D341Med (cell line): ENCODE data around the gene MRPL40.

Experiments
- DNase-seq: peaks from one replicate; pipeline ENCODE4 v3.0.0; 2012; ENCODE audit warnings: low spot score

Gene MRPL40

DNA sequence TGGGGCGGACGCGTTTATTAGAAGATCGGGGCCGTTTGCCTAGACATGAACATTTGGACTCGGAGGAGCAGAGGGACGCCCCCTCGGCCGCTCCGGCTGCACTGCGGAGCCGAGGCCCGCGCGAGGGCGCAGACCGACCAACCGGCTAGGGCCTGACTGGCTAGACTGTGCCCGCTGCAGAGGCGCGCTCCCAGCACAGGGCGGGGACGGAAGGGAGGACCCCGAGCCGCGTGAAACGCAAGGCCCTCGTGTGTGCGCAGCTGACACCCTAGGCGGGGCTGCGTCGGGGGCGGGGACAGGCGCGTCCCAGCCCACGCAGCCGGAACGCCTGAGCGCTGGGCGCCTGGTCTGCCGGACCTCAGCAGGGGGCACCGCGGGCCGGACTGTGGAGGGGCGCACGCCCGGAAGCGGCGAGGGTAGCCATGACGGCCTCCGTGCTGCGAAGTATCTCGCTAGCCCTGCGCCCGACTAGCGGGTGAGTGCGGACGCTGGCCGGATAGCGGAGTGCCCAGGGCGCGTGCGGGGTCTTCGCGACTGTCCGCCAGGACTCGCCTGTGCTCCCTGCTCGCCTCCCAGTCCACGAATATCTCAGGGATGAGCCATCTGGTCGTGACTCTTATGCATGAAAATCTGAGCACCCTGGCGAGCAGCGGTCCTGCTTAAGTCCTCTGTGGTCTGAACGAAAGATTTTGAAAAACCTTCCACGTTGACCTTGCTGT is at the start of gene MRPL40:
Gene MRPL40 (plus strand): TSS at position 413 of the 719 bp plus-strand sequence. CDS start 10 bp downstream, at position 423.
- DNase-seq: peak; percentile 96

DNA sequence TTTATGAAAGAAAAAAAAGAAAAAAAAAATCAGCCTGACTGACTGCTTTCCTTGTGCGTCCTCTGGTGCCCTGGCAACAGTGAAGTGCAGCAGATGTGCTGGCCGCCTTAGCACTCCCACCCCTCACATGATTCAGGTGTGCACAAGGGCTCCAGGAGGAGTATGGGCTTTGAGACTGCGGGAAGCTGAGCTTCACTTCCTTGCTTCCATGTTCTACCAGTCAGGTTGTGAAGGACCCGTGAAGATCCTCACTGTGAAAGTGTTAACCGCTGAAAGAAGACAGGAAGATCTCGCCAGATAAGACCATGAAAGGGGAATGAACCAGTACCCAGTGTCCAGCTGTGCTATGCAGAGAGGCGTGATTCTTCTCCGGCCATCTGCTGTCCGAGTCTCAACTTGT is 49.1 kb upstream of the MRPL40 start:
- DNase-seq: peak; percentile 6

DNA sequence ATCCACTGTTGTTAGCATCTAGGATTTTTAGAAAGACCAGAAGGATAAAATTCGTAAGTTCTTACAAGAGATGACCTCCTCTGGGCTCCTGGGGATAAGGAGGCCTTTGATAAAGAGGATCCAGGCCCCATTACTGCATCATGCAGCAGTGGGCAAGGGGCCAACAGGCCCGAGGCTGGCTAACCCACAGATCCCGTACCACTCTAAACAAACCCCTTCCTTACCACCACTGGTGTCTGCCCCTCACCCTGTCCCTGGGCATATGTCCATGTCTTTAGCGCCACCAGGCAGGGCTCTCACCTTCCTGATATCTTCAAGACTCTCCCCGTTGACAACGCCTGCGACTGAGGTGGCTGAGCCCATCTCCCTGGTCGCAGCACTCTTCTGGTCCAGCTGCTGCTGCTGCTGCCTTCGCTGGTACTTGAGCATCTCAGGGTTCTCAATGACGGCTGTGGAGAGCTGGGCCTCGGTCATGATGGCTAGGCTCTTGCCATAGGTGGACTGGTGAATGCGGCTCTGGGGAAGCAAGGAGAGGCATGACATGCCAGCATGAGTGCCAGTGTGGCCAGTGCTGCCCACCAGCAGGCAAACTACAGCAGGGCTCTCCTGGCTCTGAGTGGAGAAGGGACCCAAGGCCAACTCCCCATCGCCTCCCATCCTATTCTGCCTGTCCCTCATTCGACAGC is 47.0 kb upstream of the MRPL40 start:
- DNase-seq: no peak

DNA sequence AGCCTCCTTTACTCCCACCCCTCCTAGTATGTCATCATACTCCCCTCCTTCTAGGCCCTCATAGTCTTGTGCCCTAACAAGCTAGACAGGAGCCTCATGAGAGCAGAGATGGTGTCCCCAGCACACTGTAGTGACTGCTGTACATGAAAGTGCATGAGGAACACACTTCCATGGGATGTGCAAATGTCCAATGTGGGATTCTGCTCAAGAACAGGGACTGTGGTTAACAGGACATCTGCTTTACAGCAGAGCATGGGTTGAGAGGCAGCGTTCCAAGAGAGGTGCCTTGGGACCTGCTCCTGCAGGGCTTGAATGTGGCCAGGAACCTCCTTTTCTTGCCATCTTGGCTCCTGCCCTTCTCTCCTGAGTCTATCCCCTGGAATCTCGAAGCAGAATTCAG is 46.1 kb upstream of the MRPL40 start:
- no peak for DNase-seq

DNA sequence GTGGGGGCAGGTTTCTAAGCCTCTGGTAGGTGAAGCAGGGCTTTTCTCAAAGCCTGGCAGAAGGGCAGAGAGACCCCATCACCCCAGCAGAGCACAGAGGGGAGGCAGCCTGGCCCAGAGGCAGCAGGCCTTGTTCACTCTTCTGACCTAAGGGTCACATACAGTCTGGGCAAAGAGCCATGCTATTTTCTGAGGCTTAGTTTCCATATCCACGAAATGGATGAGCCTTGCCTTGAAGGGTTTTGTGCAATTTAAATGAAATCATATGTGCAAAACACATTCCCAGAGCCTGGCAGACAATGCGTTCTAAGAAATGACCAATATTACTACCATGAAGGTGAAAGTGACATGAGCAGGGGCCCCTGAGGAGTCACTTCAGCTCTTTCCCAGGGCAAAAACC is 45.3 kb upstream of the MRPL40 start:
- no peak for DNase-seq

DNA sequence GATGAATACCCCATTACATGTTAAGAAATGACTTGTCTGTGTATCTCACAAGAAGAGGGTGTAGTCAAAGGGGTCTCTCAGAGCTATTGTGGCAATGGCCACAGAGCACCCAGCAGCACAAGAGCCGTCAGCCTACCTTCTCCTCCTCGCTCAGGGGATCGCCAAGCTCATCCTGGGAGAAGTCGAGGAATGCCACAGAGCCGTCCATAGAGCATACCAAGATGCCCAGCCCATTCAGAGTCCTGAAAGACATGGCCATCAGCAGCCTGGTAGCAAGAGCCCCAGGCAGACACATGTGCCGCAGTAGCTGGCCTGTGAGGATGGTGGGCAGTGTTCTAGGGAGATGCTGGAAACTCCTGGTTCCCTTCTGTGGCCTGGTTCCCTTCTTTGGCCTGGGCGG is 44.8 kb upstream of the MRPL40 start:
- no peak for DNase-seq

DNA sequence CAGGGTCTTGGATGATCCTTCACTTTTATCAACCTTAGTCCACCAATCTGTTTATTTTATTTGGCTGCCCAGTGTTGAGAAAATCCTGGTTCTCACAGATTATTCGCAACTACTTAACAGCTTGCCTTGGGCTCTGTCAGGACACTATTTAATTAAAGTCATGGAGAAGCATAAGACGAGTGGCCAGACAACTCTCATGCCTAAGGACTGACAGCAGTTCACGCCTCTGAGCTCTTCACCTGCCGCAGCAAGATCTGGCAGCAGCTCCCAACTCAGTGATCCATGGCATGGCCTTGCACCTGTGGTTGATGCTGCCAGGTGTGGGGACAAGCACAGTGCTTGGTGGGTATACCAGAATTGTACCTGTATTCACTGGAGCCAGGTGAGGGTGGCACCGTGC is 38.6 kb upstream of the MRPL40 start:
- DNase-seq: no peak

DNA sequence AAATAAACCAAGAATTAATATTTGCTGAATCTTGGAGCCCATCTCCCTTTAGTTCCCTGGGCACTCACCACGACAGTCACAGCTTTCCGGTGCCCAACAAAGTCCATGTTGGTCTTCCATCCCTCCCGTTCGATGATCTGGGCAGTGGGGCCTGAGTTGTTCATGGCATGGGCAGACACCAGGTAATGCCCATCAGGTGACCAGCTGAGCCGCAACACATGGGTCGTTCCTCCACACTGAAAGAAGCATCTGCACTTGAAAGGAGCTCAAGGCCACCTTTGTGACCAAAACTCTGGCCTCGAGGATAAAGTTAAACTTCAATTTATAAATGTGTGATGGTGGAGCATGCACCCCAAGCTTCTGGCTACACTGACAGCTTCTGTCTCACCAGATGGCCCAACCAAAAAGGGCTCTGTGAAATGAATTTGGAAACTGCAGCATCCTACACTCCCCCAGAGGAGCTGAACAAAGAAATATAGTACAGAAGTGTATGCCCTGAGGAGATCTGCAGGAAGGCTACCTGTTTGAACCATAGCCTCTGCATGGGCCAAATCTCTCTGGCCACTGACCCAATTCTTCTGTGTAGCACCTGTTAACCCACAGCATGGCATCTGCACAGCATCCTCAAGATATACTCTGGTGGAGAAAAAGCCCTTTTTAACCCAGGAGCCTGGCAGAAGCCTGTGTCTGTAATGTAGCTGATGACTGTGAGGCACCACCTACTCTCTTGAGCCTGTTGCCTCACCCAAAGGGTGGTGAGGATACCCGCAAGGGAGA is 37.9 kb upstream of the MRPL40 start:
- no peak for DNase-seq

DNA sequence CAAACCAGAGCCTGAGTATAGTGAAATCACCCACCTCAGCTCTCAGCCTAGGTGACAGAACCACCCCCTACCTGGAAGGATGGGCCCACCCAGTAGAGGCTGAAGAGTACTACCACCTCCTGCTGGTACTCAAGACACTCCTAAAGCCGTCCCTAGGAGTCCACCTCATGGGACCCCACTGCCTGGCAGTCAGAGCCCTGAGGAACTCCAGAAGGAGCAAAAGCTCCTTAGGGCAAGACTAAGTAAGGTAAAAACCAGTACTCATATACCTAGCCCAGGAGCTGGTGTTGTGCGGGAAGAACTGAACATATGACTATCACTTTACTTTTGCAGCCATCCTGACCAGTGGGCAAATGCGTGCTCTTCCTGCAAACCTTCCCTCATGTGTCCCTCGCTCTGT is 37.1 kb upstream of the MRPL40 start:
- DNase-seq: peak; percentile 5

DNA sequence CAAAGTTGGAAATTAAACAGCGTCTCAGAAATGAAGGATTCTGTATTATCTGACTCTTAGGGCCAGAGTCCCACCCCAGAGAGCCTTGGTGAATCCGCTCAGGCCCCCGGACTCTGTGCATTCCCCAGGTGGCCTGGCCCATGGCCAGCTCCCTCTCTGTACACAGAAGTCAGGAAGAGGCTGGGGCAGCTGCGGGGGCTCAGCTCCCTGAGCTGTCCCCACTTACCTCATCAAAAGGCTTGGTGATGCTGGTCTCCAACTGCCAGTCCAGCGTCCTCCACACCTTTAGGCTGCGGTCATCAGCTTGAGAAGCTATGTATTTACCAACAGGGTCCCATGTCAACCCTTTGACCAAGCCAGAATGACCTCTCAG is 35.8 kb upstream of the MRPL40 start:
- no peak for DNase-seq

DNA sequence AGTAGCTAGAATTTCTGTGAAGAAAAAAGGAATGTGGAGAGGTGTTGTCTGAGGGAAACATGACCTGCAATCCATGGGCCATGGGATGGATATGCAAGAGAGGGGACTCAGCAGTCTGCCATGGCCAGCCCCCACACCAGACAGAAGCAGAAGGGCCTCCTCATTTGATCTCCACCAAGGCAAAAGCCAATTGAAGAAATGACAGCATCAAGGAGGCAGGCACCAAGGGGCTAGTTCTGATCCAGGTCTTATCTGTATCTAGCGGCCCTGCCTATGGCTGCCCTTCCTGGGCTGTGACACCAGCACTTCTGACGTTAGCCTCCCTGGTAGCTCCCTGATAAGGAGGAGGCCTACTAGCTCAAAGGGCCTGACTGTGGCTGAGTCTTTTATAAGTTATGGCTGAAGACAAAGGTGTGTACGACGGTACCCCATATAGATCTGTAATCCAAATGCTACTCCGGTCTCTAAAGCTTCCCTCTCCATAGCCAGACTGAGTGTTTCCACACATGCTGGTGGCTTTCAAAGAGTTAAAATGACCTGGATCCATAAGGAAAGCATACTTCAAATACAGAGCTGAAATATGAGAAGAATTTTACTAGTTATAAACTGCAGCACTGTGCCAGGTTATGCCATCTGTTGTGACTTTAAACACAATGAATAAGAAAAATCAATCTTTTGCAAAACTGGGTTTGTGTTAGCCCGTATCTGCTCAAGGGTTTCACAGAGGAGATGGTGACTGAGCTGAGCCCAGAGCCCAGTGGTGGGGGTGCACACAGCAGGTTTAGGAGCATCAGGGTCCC is 35.2 kb upstream of the MRPL40 start:
- no peak for DNase-seq

DNA sequence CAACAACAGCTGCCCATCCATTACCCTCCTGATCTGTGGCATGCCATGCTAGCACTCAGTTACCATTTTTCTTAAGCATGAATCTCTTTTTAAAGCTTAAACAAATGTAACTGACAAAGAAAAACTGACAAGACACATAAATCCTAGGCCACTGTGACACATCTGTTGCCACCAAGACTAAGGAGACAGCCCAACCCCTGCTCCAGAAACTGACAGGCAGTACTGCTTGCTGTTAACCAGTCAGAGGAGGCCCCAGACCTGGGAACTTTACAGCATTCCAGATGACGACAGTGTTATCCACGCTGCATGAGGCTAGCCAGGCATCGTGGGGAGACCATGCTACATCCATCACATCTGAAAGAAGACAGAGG is 34.6 kb upstream of the MRPL40 start:
- DNase-seq: no peak

DNA sequence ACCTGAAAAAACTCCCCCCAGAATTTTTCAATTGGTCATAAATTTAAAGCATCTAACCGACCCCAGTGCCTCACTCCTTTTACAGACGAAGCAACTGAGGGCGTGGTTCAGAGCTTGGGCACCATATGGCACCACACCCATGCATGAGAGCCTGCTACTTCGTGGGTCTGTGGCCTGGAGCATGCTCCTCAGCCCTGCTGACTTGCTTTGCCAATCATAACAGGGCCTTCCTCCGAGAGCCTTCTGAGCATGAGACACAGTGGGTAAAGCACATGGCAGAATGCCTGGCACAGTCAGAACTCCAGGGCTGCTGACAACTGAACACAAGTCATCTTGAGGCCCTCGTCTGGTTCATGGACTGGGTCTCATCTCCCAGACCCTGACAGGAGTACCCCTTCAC is 34.1 kb upstream of the MRPL40 start:
- peak; percentile 21 for DNase-seq

DNA sequence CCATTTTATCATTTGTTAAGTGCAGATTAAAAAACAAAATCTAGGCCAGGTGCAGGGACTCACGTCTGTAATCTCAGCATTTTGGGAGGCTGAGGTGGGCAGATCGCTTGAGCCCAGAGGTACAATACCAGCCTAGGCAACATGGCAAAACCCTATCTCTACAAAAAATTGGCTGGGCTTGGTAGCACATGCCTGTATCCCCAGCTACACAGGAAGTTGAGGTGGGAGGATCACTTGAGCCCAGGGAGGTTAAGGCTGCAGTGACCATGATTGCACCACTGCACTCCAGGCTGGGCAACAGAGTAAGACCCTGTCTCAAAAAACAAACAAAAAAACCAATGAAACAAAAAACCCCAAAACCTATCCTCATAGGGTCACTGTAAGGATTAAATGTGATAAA is 33.7 kb upstream of the MRPL40 start:
- DNase-seq: no peak

DNA sequence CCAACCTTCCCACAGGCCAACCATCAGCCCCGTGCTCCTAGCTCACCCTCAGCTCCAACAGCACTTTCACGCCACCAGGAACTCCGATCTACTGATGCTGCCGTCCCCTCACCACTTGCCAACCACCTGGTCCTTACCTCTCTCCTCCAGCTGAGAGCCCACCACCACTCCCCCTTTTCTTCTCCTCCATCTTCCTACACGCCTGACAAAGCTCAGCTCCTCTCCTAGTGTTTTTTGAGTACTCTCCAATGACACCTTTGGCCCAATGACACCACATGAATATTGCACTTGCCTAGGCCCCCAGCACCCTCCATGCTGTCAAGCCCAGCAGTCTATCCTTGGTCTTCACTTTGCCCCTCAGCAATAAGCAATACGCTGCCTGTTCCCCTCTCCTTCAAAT is 31.5 kb upstream of the MRPL40 start:
- DNase-seq: no peak

DNA sequence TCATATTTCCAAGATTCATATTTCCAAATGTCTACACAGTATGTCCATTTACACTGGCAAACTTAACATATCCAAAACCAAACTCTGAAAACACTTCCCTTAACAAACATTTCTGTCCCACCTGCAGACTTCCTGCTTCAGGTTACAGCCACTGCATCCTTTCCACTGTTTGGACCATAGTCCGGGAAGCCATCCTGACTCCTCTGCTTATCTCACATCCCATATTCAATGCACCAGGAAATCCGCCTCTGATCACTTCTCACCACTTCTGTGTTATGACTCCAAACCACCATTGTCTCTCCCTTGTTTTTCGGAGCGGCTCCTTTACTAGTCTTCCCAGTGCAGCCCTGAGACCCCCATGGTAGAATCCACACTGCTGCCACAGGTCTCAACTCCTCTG is 30.9 kb upstream of the MRPL40 start:
- no peak for DNase-seq

DNA sequence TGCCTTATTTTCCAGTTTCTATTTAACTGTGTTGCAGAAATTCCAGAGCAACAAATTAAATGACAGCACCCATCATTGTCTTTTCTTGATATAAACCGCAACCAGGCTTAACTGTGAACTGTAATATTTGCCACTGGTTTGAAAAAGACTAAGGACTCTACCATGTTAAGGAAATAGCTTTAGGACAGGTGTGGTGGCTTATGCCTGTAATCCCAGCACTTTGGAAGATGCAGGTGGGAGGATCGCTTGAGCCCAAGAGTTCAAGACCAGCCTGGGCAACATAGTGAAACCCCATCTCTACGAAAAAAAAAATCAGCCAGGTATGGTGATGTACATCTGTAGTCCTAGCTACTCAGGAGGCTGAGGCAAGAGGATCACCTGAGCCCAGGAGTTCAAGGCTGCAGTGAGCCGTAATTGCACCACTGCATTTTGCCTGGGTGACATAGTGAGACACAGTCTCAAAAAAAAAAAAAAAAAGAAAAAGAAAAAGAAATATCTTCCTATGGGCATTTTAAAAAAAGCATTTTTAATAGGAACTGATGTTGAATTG is 29.6 kb upstream of the MRPL40 start:
- no peak for DNase-seq

DNA sequence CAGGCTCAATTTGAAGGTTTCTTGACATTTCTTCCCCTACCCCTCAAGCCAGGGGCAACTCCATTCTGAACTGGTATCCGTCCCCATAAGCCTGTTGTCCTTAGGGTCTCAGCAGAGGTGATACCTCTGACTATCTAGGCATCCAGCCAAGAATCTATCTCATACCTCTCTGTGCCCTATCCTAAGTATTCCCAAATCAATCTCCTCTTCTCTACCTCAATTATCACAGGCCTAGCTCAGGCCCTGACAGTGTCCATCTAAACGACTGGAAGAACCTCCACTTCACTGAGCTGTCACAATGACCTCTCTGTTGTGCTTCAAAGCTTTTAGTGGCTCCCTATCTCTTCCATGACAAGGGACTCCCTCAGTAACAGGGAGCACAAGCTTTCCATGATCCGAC is 27.7 kb upstream of the MRPL40 start:
- no peak for DNase-seq

DNA sequence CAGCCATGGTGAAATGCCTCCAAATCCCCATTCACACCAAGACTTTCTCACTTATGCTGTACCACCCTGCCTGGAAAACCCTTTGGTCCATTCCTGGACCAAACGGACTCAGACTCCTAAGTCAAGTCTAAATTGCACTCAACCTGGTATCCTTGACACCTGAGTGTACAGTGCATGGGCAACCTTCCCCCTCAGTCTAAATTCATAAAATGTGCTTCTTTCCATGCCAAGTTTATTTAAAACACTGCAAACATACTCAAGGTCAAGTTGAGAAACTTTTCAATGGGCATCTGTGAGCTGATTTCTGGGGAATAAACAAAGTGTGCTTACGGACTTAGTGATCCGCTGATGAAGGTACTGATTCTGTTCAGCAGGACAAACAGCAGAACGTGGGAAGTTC is 27.2 kb upstream of the MRPL40 start:
- DNase-seq: no peak

DNA sequence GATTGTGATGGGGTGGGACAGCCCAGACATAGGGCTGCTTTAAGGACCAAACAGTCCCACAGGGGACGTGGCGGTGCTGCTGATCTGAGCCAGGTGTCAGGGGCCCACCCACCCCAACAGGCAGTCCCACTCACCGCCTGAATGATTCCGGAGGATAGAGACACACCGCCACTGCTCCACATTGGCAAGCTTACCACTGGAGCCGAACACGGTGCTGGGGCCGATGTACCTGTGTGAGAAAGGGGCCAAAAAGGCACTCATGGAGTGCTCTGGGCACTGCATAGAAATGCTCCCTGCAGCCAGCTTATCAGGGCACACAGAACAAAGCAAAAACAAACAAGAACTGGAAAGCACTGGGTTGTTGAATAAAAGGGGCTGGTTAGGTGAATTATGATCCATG is 26.7 kb upstream of the MRPL40 start:
- DNase-seq: no peak

DNA sequence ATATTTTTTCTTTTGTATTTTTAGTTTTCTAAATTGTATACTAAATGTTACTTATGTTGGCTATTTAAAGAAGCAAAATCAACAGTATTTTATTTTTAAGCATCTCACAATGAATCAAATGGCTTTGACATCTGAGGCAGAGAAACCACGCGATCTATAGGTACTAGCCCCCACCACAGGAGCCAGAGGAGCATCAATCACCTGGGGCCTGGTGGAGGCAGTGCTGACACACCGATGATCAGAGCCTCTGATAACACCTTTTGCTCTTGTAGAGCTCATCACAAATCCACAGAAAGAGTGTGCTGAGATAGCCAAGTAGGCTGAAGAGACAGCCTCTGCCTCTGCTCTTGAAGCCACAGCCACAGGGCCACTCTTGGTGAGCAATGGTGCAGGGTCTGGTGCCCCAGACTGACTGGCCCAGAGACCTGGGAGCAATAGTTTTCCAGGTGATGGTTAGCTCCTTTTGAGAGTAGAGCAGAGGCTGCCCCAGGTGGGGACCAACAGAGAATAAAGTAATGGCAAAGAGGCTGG is 26.0 kb upstream of the MRPL40 start:
- peak; percentile 9 for DNase-seq

DNA sequence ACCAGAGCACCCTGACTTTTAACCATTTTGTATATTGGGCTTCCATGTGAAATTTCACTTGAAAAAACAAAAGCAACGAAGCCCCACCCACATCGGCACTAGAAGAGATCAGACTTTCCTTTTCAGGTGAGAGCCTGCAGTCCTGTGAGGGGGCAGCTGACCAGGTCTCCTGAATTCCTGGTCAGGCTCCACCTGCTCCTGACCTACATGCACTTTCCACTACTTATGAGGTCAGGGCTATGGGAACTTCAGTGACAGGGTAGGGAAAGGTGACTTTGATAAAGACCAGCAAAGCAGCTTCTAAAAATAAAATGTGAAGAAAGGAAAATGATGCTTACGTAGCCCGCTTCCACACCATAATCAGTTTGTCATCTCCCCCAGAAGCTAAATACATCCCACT is 25.5 kb upstream of the MRPL40 start:
- peak; percentile 7 for DNase-seq
